Progenitor cell of endocrine pancreas (in vitro differentiated cells): ENCODE results near the gene EGFR. TPM values are rescaled to one million over a fixed set of nuclear protein-coding genes. Genes with fewer than 3 reads are reported as not detected.

ENCODE experiments used
- DNase-seq: peaks from one replicate; pipeline ENCODE4 v3.0.0; 2021; ENCODE audit warnings: low spot score; ENCODE audit not compliant: unreplicated experiment
- H3K27ac Mint-ChIP-seq: 2 replicates; pipeline ENCODE4 v1.8.0; 2021; ENCODE audit warnings: mild to moderate bottlenecking, moderate library complexity, mixed read lengths
- H3K27me3 Mint-ChIP-seq: 2 replicates; pipeline ENCODE4 v1.8.0; 2021; ENCODE audit warnings: mixed read lengths
- H3K36me3 Mint-ChIP-seq: 2 replicates; pipeline ENCODE4 v1.8.0; 2022; ENCODE audit warnings: mixed read lengths; ENCODE audit not compliant: insufficient read depth
- H3K4me1 Mint-ChIP-seq: 2 replicates; pipeline ENCODE4 v1.8.0; 2021; ENCODE audit warnings: low read depth, mixed read lengths
- H3K4me3 Mint-ChIP-seq: 2 replicates; pipeline ENCODE4 v1.8.0; 2021; ENCODE audit warnings: low read depth, mild to moderate bottlenecking, moderate library complexity, mixed read lengths
- H3K9me3 Mint-ChIP-seq: 2 replicates; pipeline ENCODE4 v1.8.0; 2021; ENCODE audit warnings: low read depth, mixed read lengths
- CTCF ChIP-seq: fragments of 200-600 bp; sonication (generic); IDR thresholded peaks from one replicate; pipeline ENCODE4 v1.5.0; 2021; ENCODE audit warnings: antibody characterized with exemption, mild to moderate bottlenecking; ENCODE audit not compliant: unreplicated experiment
- total RNA-seq: library from RNA; stranded (reverse); gene quantifications from 2 replicates; pipeline ENCODE4 v1.2.1, GENCODE V29; 2021

Gene EGFR
- total RNA-seq, 1 donor from 2014 or later = 43.8 TPM

DNA sequence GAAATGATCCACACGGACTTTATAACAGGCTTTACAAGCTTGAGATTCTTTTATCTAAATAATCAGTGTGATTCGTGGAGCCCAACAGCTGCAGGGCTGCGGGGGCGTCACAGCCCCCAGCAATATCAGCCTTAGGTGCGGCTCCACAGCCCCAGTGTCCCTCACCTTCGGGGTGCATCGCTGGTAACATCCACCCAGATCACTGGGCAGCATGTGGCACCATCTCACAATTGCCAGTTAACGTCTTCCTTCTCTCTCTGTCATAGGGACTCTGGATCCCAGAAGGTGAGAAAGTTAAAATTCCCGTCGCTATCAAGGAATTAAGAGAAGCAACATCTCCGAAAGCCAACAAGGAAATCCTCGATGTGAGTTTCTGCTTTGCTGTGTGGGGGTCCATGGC is 155.6 kb downstream of the EGFR start:
- H3K27ac Mint-ChIP-seq = no peak overlapping the region

DNA sequence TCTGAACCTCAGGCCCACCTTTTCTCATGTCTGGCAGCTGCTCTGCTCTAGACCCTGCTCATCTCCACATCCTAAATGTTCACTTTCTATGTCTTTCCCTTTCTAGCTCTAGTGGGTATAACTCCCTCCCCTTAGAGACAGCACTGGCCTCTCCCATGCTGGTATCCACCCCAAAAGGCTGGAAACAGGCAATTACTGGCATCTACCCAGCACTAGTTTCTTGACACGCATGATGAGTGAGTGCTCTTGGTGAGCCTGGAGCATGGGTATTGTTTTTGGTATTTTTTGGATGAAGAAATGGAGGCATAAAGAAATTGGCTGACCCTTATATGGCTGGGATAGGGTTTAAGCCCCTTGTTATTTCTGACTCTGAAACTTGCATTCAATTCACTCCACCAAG is 156.0 kb downstream of the EGFR start:
- Mint-ChIP-seq H3K4me1 (peaks cover 18% of the 10 kb centered on the region), H3K27ac (no peak overlapping the region), H3K27me3 (no peaks in the 10 kb centered on the region), H3K36me3 (peaks cover 25% of the 10 kb centered on the region), H3K4me3 (no peak overlapping the region), H3K9me3 (no peaks in the 10 kb centered on the region)
- DNase-seq = no peak
- no peak for TF ChIP-seq CTCF

More for the DNA sequence above, 155.6 kb downstream of the EGFR start:
- no peak for DNase-seq
- no peak overlapping the region for H3K4me3 Mint-ChIP-seq
- no peak for TF ChIP-seq CTCF
- no peaks in the 10 kb centered on the region for H3K27me3 Mint-ChIP-seq
- H3K4me1 Mint-ChIP-seq = peaks cover 18% of the 10 kb centered on the region
- peaks cover 25% of the 10 kb centered on the region for H3K36me3 Mint-ChIP-seq
- no peaks in the 10 kb centered on the region for H3K9me3 Mint-ChIP-seq

- no peak overlapping the region for H3K4me3 Mint-ChIP-seq
- no peak overlapping the region for H3K27ac Mint-ChIP-seq
- H3K36me3 Mint-ChIP-seq = peaks cover 23% of the 10 kb centered on the region
- peaks cover 33% of the 10 kb centered on the region for H3K4me1 Mint-ChIP-seq
- no peaks in the 10 kb centered on the region for H3K9me3 Mint-ChIP-seq
- H3K27me3 Mint-ChIP-seq = no peaks in the 10 kb centered on the region
- DNase-seq = no peak
- TF ChIP-seq CTCF = no peak
Measured at GRCh38 chr7:55177068-55177530, 158.3 kb downstream of the EGFR start.

DNA sequence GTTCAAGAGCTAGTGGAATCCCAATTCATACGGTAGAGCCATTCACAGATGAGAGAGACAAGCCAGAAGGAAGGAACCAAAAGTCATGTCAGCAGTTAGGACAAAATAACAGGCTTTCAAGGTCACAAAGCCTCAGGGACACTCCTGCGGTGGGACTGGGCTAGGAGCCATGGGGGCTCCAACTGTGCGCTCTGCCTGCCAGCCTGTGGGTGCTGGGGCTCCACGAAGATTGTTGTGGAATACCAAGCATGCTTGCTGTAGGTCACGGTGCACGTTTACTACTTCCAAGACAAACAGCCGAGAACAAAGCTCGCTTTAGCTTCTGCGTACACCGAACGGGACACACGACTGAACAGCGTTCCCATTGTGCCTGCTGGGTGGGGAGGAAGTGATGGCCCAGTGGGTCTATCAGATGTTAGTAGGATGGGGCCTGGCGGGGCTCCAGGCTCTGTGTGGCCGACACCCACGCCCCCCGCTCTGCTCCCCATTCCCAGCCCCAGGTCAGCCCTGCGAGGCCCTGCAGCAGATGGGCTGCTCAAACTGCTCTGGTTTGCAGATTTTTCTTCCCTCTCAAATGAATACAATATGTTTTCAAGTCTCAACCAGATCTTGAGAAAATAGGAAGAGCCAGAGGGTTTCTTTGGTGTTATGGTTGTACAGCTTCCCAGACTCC is 158.9 kb downstream of the EGFR start:
- no peaks in the 10 kb centered on the region for H3K9me3 Mint-ChIP-seq
- H3K36me3 Mint-ChIP-seq = peaks cover 19% of the 10 kb centered on the region
- DNase-seq = no peak
- TF ChIP-seq CTCF = no peak
- H3K27me3 Mint-ChIP-seq = no peaks in the 10 kb centered on the region
- peak overlapping the region; percentile 37 for H3K27ac Mint-ChIP-seq
- no peak overlapping the region for H3K4me3 Mint-ChIP-seq
- peaks cover 34% of the 10 kb centered on the region for H3K4me1 Mint-ChIP-seq

DNA sequence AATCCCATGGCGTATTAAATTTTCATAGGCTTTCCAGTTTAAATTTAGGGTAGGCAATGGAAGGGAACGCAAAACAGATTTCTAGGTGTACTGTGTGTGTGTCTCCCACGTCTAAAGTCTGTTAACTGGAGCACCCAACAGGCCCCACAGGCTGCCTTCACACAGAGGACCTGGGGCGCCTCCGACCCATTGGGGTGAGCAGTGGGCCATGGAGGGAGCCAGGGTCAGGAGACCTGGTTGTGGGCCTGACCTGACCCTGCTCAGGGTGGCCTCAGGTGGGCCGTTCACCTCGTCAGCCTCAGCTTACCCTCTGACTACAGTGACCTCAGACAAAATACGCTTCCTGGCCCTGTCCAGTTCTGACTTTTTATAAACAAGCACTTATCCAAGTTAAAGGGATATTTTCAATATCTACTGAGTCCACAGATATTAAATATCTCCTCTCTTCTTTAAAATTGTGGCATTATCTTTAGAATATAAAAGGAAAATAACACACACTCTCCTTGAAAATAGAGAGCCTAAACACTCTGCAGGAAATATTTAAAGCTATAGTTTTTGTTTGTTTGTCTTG is 159.6 kb downstream of the EGFR start:
- no peaks in the 10 kb centered on the region for H3K27me3 Mint-ChIP-seq
- no peak for DNase-seq
- H3K9me3 Mint-ChIP-seq = no peaks in the 10 kb centered on the region
- H3K4me3 Mint-ChIP-seq = no peak overlapping the region
- TF ChIP-seq CTCF = no peak
- peaks cover 34% of the 10 kb centered on the region for H3K4me1 Mint-ChIP-seq
- peaks cover 19% of the 10 kb centered on the region for H3K36me3 Mint-ChIP-seq
- peak overlapping the region; percentile 37 for H3K27ac Mint-ChIP-seq
